Gastrocnemius medialis (tissue), 4 donors: ENCODE measurements around the gene TMEM187. TPM values are rescaled to one million over a fixed set of nuclear protein-coding genes. Genes with fewer than 3 reads are reported as not detected.

ENCODE experiments used
- ATAC-seq, 2 donors: fragments of 150-250 bp; one replicate each; pipeline ENCODE4 v1.9.1; 2016
- DNase-seq, 2 donors: peaks; one replicate each; pipeline ENCODE4 v3.0.0-alpha.2; 2019
- H3K27ac ChIP-seq, 4 donors: fragments of 200-600 bp; sonication (generic); 1 replicate in 1 of 4; 2 replicates in 3 of 4; pipeline ENCODE4 v1.5.1; 2016 to 2018; ENCODE audit warnings: mild to moderate bottlenecking in 2 of 4, moderate library complexity in 1 of 4
- H3K27me3 ChIP-seq, 3 donors: fragments of 200-600 bp; sonication (generic) in 2 of 3; 1 replicate in 1 of 3; 2 replicates in 2 of 3; pipeline versions ENCODE4 v1.5.1 to v1.6.0; 2016 to 2019; ENCODE audit warnings: mild to moderate bottlenecking in 1 of 3, moderate library complexity in 1 of 3
- H3K36me3 ChIP-seq, 2 donors: fragments of 200-600 bp; sonication (generic) in 1 of 2; one replicate each; pipeline ENCODE4 v1.5.1; 2017 to 2018
- H3K4me1 ChIP-seq, 2 donors: fragments of 200-600 bp; sonication (generic) in 1 of 2; one replicate each; pipeline ENCODE4 v1.5.1; 2016 to 2017; ENCODE audit warnings: mild to moderate bottlenecking in 2 of 2
- H3K4me3 ChIP-seq, 4 donors: fragments of 200-600 bp; sonication (generic) in 3 of 4; 1 replicate in 1 of 4; 2 replicates in 3 of 4; pipeline ENCODE4 v1.5.1; 2016 to 2019; ENCODE audit warnings: mild to moderate bottlenecking in 2 of 4
- H3K9me3 ChIP-seq, 3 donors: fragments of 200-600 bp; sonication (generic) in 2 of 3; 1 replicate in 1 of 3; 2 replicates in 2 of 3; pipeline ENCODE4 v1.5.1; 2016 to 2019
- POLR2A ChIP-seq, 2 donors: fragments of 450-650 bp; IDR thresholded peaks; one replicate each; pipeline ENCODE4 v1.6.1; 2017; ENCODE audit warnings: antibody characterized with exemption in 2 of 2, mild to moderate bottlenecking in 2 of 2, moderate library complexity in 2 of 2
- in situ Hi-C, 4 donors: fragments of 200-750 bp; cut with MboI; loops; one replicate each; pipeline versions ENCODE4 v1.15.0 to v1.8.0; 2017; ENCODE audit warnings: low sequenced_read_pairs in 4 of 4
- intact Hi-C: fragments of 100-400 bp; cut with DNase I; formaldehyde crosslinking; loops from one replicate; pipeline ENCODE4 v1.15.1; 2023; ENCODE audit warnings: low total_unique reads
- total RNA-seq, 4 donors: library from RNA; depleted of rRNA; stranded (reverse); fragments of >200 nt; gene quantifications; one replicate each; pipeline versions ENCODE4 v1.1.0 to v1.2.3, GENCODE V29; 2016
- TF ChIP-seq, protein P1 (sequence below), 5 experiments: fragments of 450-650 bp in 3 of 5; fragments of 200-600 bp in 2 of 5; sonication (generic) in 2 of 5; IDR thresholded peaks in 4 of 5; conservative IDR thresholded peaks in 1 of 5; 1 replicate in 4 of 5; 2 replicates in 1 of 5; pipeline ENCODE4 v1.5.1; 2016 to 2019; ENCODE audit warnings: antibody characterized with exemption in 5 of 5, mild to moderate bottlenecking in 3 of 5, moderate library complexity in 3 of 5

TMEM187 gene
- total RNA-seq, 4 donors from 2014 or later: 1.3 to 8.6 (median 3.8) TPM

DNA sequence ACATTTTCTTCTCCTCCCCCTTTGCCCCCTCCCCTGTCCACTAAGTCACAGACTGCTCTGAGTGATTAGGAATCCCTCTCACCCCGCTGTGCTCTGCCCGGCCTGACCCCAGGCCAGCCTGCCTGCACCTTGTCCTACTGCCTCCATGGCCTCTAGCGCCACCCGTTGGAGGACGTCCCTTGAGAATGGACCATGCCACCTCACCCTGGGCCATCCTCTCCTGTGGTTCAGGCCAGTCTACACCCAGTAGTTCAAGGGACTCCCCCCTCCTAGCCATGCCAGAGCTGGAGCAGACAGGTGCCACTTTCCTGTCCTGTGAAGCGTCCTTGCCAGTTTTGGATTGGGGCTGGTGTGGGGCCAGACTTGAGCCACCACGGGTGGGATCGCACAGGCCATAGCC lies 56.9 kb downstream of the TMEM187 start:
- peaks cover 0 to 17% of the 10 kb centered on the region in 2 donors for H3K36me3 ChIP-seq
- in situ Hi-C loops (no loop called here), intact Hi-C loops (no loop called here)
- no peak for DNase-seq
- H3K27me3 ChIP-seq: no peaks in the 10 kb centered on the region
- H3K27ac ChIP-seq: peak overlapping the region in 2 of 4 donors; percentile 31 to 46
- H3K9me3 ChIP-seq: no peaks in the 10 kb centered on the region
- no peak overlapping the region for H3K4me3 ChIP-seq
- TF ChIP-seq, protein P1, sequence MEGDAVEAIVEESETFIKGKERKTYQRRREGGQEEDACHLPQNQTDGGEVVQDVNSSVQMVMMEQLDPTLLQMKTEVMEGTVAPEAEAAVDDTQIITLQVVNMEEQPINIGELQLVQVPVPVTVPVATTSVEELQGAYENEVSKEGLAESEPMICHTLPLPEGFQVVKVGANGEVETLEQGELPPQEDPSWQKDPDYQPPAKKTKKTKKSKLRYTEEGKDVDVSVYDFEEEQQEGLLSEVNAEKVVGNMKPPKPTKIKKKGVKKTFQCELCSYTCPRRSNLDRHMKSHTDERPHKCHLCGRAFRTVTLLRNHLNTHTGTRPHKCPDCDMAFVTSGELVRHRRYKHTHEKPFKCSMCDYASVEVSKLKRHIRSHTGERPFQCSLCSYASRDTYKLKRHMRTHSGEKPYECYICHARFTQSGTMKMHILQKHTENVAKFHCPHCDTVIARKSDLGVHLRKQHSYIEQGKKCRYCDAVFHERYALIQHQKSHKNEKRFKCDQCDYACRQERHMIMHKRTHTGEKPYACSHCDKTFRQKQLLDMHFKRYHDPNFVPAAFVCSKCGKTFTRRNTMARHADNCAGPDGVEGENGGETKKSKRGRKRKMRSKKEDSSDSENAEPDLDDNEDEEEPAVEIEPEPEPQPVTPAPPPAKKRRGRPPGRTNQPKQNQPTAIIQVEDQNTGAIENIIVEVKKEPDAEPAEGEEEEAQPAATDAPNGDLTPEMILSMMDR (IDR thresholded peaks at IDR 0.05 in 4 of 5, conservative IDR thresholded peaks at IDR 0.05 in 1 of 5): no peak
- H3K4me1 ChIP-seq: peaks cover 0 to 9% of the 10 kb centered on the region in 2 donors
- no peak for ATAC-seq

DNA sequence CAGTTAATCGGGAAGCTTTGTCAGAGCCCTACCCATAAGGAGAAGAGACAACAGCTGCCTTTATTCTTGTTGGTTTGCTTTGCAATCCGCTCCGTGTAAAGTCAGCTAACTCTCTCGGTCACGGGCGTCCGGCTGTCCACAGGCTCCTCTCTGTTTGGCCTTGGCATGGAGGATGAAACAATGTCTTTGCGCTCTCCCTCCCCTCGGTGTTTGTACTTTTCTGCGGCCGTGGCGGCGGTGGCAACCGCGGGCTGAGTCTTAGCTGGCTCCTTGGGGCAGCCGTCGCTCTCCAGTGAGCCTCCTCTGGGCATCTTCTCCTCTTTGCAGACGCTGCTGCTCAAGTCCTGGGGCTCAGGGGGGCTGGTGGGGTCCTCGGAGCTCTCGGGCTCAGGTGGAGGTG lies 57.7 kb downstream of the TMEM187 start:
- no peaks in the 10 kb centered on the region for H3K9me3 ChIP-seq
- TF ChIP-seq, protein P1 (IDR thresholded peaks at IDR 0.05 in 4 of 5, conservative IDR thresholded peaks at IDR 0.05 in 1 of 5): no peak
- in situ Hi-C loops: no loop called here
- H3K36me3 ChIP-seq: peaks cover 0 to 17% of the 10 kb centered on the region in 2 donors
- H3K4me3 ChIP-seq: no peak overlapping the region
- H3K4me1 ChIP-seq: peaks cover 0 to 7% of the 10 kb centered on the region in 2 donors
- ATAC-seq (no peak), DNase-seq (no peak)
- no peaks in the 10 kb centered on the region for H3K27me3 ChIP-seq
- H3K27ac ChIP-seq: peak overlapping the region in 1 of 4 donors; percentile 46
- intact Hi-C loops: no loop called here

DNA sequence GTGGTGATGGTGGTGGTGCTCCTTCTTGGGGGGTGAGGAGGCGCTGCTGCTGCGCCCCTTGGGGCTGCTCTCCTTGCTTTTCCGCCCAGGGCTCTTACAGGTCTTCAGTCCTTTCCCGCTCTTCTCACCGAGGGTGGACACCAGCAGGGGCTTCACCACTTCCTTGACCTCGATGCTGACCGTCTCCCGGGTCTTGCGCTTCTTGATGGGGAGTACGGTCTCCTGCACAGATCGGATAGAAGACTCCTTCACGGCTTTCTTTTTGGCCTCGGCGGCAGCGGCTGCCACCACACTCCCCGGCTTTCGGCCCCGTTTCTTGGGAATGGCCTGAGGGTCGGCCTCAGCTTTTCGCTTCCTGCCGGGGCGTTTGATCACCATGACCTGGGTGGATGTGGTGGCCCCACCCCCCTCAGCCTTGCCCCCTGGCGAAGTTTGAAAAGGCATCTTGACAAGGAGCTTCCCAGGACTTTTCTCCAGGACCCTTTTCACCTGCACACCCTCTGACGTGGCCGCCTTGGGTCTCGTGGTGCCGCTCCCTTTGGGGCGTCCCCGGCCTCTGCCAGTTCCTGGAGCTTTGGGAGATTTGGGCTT lies 58.3 kb downstream of the TMEM187 start:
- Histone ChIP-seq H3K4me3 (no peak overlapping the region), H3K9me3 (no peaks in the 10 kb centered on the region), H3K4me1 (peaks cover 0 to 2% of the 10 kb centered on the region in 2 donors), H3K27ac (no peak overlapping the region), H3K27me3 (no peaks in the 10 kb centered on the region), H3K36me3 (peaks cover 0 to 17% of the 10 kb centered on the region in 2 donors)
- DNase-seq (no peak), ATAC-seq (no peak)
- intact Hi-C loops (no loop called here), in situ Hi-C loops (no loop called here)
- no peak for TF ChIP-seq POLR2A (IDR thresholded peaks at IDR 0.05)
- TF ChIP-seq, protein P1 (IDR thresholded peaks at IDR 0.05 in 4 of 5, conservative IDR thresholded peaks at IDR 0.05 in 1 of 5): no peak

DNA sequence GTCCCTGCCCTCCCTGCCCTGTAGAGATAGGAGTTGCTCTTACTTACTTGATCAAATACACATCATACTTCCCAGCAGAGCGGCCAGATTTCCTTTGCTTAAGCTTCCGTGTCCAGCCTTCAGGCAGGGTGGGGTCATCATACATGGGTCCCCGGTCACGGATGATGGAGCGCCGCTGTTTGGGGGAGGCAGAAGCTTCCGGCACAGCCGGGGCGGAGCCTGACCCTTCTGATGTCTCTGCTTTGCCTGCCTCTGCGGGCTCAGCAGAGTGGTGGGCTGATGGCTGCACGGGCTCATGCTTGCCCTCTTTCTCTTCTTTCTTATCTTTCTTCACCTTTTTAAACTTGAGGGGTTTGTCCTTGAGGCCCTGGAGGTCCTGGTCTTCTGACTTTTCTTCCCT lies 59.6 kb downstream of the TMEM187 start:
- Histone ChIP-seq H3K27me3 (no peaks in the 10 kb centered on the region), H3K4me1 (peaks cover 0 to 3% of the 10 kb centered on the region in 2 donors), H3K4me3 (no peak overlapping the region), H3K9me3 (no peaks in the 10 kb centered on the region), H3K36me3 (peaks cover 0 to 17% of the 10 kb centered on the region in 2 donors), H3K27ac (no peak overlapping the region)
- in situ Hi-C loops (no loop called here), intact Hi-C loops (no loop called here)
- ATAC-seq (no peak), DNase-seq (no peak)
- no peak for TF ChIP-seq POLR2A (IDR thresholded peaks at IDR 0.05)
- TF ChIP-seq, protein P1 (IDR thresholded peaks at IDR 0.05 in 4 of 5, conservative IDR thresholded peaks at IDR 0.05 in 1 of 5): no peak

DNA sequence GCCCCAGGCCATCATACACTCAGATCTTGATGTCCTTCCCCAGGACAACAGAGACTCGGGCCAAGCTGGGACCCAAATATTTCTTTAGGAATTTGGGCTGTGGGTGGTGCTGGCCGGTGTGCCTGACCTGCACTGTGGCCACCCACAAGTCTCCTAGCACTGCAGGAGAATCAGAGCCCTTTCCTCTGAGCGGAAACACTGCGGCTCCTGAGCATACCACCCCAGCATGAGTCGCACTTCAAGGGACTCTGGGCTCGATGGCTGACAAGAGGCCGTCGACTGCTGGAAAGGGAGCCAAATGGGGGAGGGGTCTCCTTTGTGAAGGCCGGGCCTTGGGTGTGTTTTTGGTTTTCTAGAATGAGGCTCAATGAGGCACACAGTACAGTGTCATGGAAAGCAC lies 60.1 kb downstream of the TMEM187 start:
- ATAC-seq (no peak), DNase-seq (no peak)
- H3K27me3 ChIP-seq: no peaks in the 10 kb centered on the region
- no peak for TF ChIP-seq POLR2A (IDR thresholded peaks at IDR 0.05)
- TF ChIP-seq, protein P1 (IDR thresholded peaks at IDR 0.05 in 4 of 5, conservative IDR thresholded peaks at IDR 0.05 in 1 of 5): no peak
- intact Hi-C loops: no loop called here
- peaks cover 0 to 17% of the 10 kb centered on the region in 2 donors for H3K36me3 ChIP-seq
- H3K27ac ChIP-seq: no peak overlapping the region
- H3K4me3 ChIP-seq: no peak overlapping the region
- H3K4me1 ChIP-seq: peaks cover 0 to 3% of the 10 kb centered on the region in 2 donors
- H3K9me3 ChIP-seq: no peaks in the 10 kb centered on the region
- in situ Hi-C loops: no loop called here
